Activated T-cell treated with anti-CD3 and anti-CD28 coated beads, Interleukin-2, amount 50 U/mL, for 24 hours (primary cell): ENCODE results near the gene PPFIA4.

ENCODE experiments used
- DNase-seq: peaks from one replicate; pipeline ENCODE4 v3.0.0-alpha.2; 2020
- H3K27ac Mint-ChIP-seq: 2 replicates; pipeline ENCODE4 v1.8.0; 2020; ENCODE audit warnings: mild to moderate bottlenecking, mixed read lengths
- H3K27me3 Mint-ChIP-seq: 2 replicates; pipeline ENCODE4 v1.8.0; 2020; ENCODE audit warnings: mixed read lengths
- H3K36me3 Mint-ChIP-seq: 2 replicates; pipeline ENCODE4 v1.8.0; 2020; ENCODE audit warnings: low read depth, mixed read lengths
- H3K4me1 Mint-ChIP-seq: 2 replicates; pipeline ENCODE4 v1.8.0; 2020; ENCODE audit warnings: low read depth, mixed read lengths
- H3K4me3 Mint-ChIP-seq: 2 replicates; pipeline ENCODE4 v1.8.0; 2020; ENCODE audit warnings: mild to moderate bottlenecking, moderate library complexity, mixed read lengths
- H3K9me3 Mint-ChIP-seq: 2 replicates; pipeline ENCODE4 v1.8.0; 2020; ENCODE audit warnings: mixed read lengths

The PPFIA4 gene

GRCh38 chr1:203099805-203100515 is 73.7 kb downstream of the PPFIA4 start:
- Mint-ChIP-seq H3K27me3 (peaks cover 26% of the 10 kb centered on the region), H3K4me1 (no peaks in the 10 kb centered on the region), H3K9me3 (peaks cover 13% of the 10 kb centered on the region), H3K36me3 (no peaks in the 10 kb centered on the region), H3K4me3 (no peak overlapping the region), H3K27ac (no peak overlapping the region)
- no peak for DNase-seq

GRCh38 chr1:203100516-203100869 is 74.2 kb downstream of the PPFIA4 start:
- Mint-ChIP-seq H3K27ac (no peak overlapping the region), H3K4me1 (no peaks in the 10 kb centered on the region), H3K4me3 (no peak overlapping the region), H3K9me3 (peaks cover 8% of the 10 kb centered on the region), H3K27me3 (peaks cover 31% of the 10 kb centered on the region), H3K36me3 (no peaks in the 10 kb centered on the region)
- no peak for DNase-seq

GRCh38 chr1:203101813-203102634 is 75.7 kb downstream of the PPFIA4 start:
- H3K27me3 Mint-ChIP-seq, result peaks cover 33% of the 10 kb centered on the region
- no peak for DNase-seq
- H3K4me3 Mint-ChIP-seq, result no peak overlapping the region
- H3K27ac Mint-ChIP-seq, result no peak overlapping the region
- H3K36me3 Mint-ChIP-seq, result no peaks in the 10 kb centered on the region
- H3K4me1 Mint-ChIP-seq, result no peaks in the 10 kb centered on the region
- no peaks in the 10 kb centered on the region for H3K9me3 Mint-ChIP-seq

- Mint-ChIP-seq H3K36me3 (no peaks in the 10 kb centered on the region), H3K27me3 (peaks cover 38% of the 10 kb centered on the region), H3K4me1 (no peaks in the 10 kb centered on the region), H3K9me3 (no peaks in the 10 kb centered on the region), H3K4me3 (no peak overlapping the region), H3K27ac (no peak overlapping the region)
- no peak for DNase-seq
These were observed 76.9 kb downstream of the PPFIA4 start for GRCh38 chr1:203103216-203103615.

- Mint-ChIP-seq H3K4me3 (no peak overlapping the region), H3K27ac (no peak overlapping the region), H3K27me3 (peaks cover 44% of the 10 kb centered on the region), H3K36me3 (no peaks in the 10 kb centered on the region), H3K4me1 (no peaks in the 10 kb centered on the region), H3K9me3 (no peaks in the 10 kb centered on the region)
- no peak for DNase-seq
These were observed 77.7 kb downstream of the PPFIA4 start for GRCh38 chr1:203103829-203104495.

GRCh38 chr1:203104789-203105390 is 78.6 kb downstream of the PPFIA4 start:
- Mint-ChIP-seq H3K27me3 (peaks cover 49% of the 10 kb centered on the region), H3K4me1 (no peaks in the 10 kb centered on the region), H3K4me3 (no peak overlapping the region), H3K9me3 (no peaks in the 10 kb centered on the region), H3K27ac (no peak overlapping the region), H3K36me3 (no peaks in the 10 kb centered on the region)
- DNase-seq, result no peak

- Mint-ChIP-seq H3K4me1 (no peaks in the 10 kb centered on the region), H3K9me3 (no peaks in the 10 kb centered on the region), H3K36me3 (no peaks in the 10 kb centered on the region), H3K27me3 (peaks cover 44% of the 10 kb centered on the region), H3K27ac (no peak overlapping the region), H3K4me3 (no peak overlapping the region)
- DNase-seq, result no peak
These were observed 86.2 kb downstream of the PPFIA4 start for GRCh38 chr1:203112475-203112874.

GRCh38 chr1:203113308-203113707 is 87.0 kb downstream of the PPFIA4 start:
- H3K36me3 Mint-ChIP-seq, result no peaks in the 10 kb centered on the region
- DNase-seq, result no peak
- H3K27ac Mint-ChIP-seq, result no peak overlapping the region
- no peak overlapping the region for H3K4me3 Mint-ChIP-seq
- H3K9me3 Mint-ChIP-seq, result no peaks in the 10 kb centered on the region
- H3K4me1 Mint-ChIP-seq, result no peaks in the 10 kb centered on the region
- peaks cover 45% of the 10 kb centered on the region for H3K27me3 Mint-ChIP-seq

- Mint-ChIP-seq H3K27ac (no peak overlapping the region), H3K9me3 (no peaks in the 10 kb centered on the region), H3K4me1 (no peaks in the 10 kb centered on the region), H3K27me3 (peaks cover 47% of the 10 kb centered on the region), H3K36me3 (no peaks in the 10 kb centered on the region), H3K4me3 (no peak overlapping the region)
- no peak for DNase-seq
These were observed 87.9 kb downstream of the PPFIA4 start for GRCh38 chr1:203114202-203114601.

- Mint-ChIP-seq H3K4me1 (no peaks in the 10 kb centered on the region), H3K4me3 (no peak overlapping the region), H3K9me3 (no peaks in the 10 kb centered on the region), H3K27ac (no peak overlapping the region), H3K36me3 (no peaks in the 10 kb centered on the region), H3K27me3 (peaks cover 48% of the 10 kb centered on the region)
- DNase-seq, result no peak
These were observed 90.0 kb downstream of the PPFIA4 start for GRCh38 chr1:203116091-203116820.

GRCh38 chr1:203117611-203118575 is 91.6 kb downstream of the PPFIA4 start:
- Mint-ChIP-seq H3K27me3 (peaks cover 61% of the 10 kb centered on the region), H3K4me3 (no peak overlapping the region), H3K36me3 (no peaks in the 10 kb centered on the region), H3K4me1 (no peaks in the 10 kb centered on the region), H3K27ac (no peak overlapping the region), H3K9me3 (no peaks in the 10 kb centered on the region)
- no peak for DNase-seq

GRCh38 chr1:203120325-203121153 is 94.2 kb downstream of the PPFIA4 start:
- peaks cover 79% of the 10 kb centered on the region for H3K27me3 Mint-ChIP-seq
- no peak for DNase-seq
- no peaks in the 10 kb centered on the region for H3K9me3 Mint-ChIP-seq

More at GRCh38 chr1:203120325-203121153, 94.2 kb downstream of the PPFIA4 start:
- no peaks in the 10 kb centered on the region for H3K36me3 Mint-ChIP-seq
- no peak overlapping the region for H3K27ac Mint-ChIP-seq
- no peaks in the 10 kb centered on the region for H3K4me1 Mint-ChIP-seq
- no peak overlapping the region for H3K4me3 Mint-ChIP-seq
